GM08714 (cell line): Measurements from ENCODE around the gene TYW1B.
"Not testable (repeated sequence)": the region's sequence is repeated elsewhere in the genome, so short reads cannot be mapped to it uniquely, and the experiment has no call there.

Experiments
- H3K4me3 ChIP-seq: fragments of 200-500 bp; sonication (Bioruptor generic); 2 replicates; pipeline ENCODE4 v1.5.1; 2014; ENCODE audit warnings: mild to moderate bottlenecking, low read length, inconsistent platforms

Gene TYW1B

GRCh38 chr7:72827839-72828591 is at the start of gene TYW1B:
Gene TYW1B (minus strand): TSS chr7:72828200. CDS start chr7:72828075, 125 bp downstream.
- H3K4me3 ChIP-seq, result peak within 1 kb of the TSS; percentile 92

- not testable (repeated sequence) for H3K4me3 ChIP-seq
These were observed 39.6 kb upstream of the TYW1B start for GRCh38 chr7:72867591-72867990.

- H3K4me3 ChIP-seq, result not testable (repeated sequence)
These were observed 30.9 kb upstream of the TYW1B start for GRCh38 chr7:72858846-72859400.

- not testable (repeated sequence) for H3K4me3 ChIP-seq
These were observed 29.9 kb upstream of the TYW1B start for GRCh38 chr7:72857925-72858324.

GRCh38 chr7:72855261-72855660 is 27.3 kb upstream of the TYW1B start:
- H3K4me3 ChIP-seq, result not testable (repeated sequence)

- H3K4me3 ChIP-seq, result not testable (repeated sequence)
These were observed 24.9 kb upstream of the TYW1B start for GRCh38 chr7:72852937-72853336.

- not testable (repeated sequence) for H3K4me3 ChIP-seq
These were observed 22.7 kb upstream of the TYW1B start for GRCh38 chr7:72850746-72851145.

- not testable (repeated sequence) for H3K4me3 ChIP-seq
These were observed 16.1 kb upstream of the TYW1B start for GRCh38 chr7:72844146-72844545.

GRCh38 chr7:72843166-72843565 is 15.2 kb upstream of the TYW1B start:
- not testable (repeated sequence) for H3K4me3 ChIP-seq

- H3K4me3 ChIP-seq, result not testable (repeated sequence)
These were observed 13.0 kb upstream of the TYW1B start for GRCh38 chr7:72840966-72841511.

GRCh38 chr7:72838315-72838714 is 10.3 kb upstream of the TYW1B start:
- not testable (repeated sequence) for H3K4me3 ChIP-seq

- not testable (repeated sequence) for H3K4me3 ChIP-seq
These were observed 9.3 kb upstream of the TYW1B start for GRCh38 chr7:72837291-72837690.

- peak overlapping the region; percentile 84 for H3K4me3 ChIP-seq
These were observed 2.6 kb upstream of the TYW1B start for GRCh38 chr7:72830567-72830966.

- H3K4me3 ChIP-seq, result peak overlapping the region; percentile 84
These were observed 1.8 kb upstream of the TYW1B start for GRCh38 chr7:72829687-72830354.

GRCh38 chr7:72829291-72829686 is 1.3 kb upstream of the TYW1B start:
- peak overlapping the region; percentile 84 for H3K4me3 ChIP-seq

- H3K4me3 ChIP-seq, result not testable (repeated sequence)
These were observed 4.0 kb downstream of the TYW1B start for GRCh38 chr7:72823765-72824732.

GRCh38 chr7:72822497-72822896 is 5.5 kb downstream of the TYW1B start:
- H3K4me3 ChIP-seq, result not testable (repeated sequence)

GRCh38 chr7:72818663-72819361 is 9.2 kb downstream of the TYW1B start:
- not testable (repeated sequence) for H3K4me3 ChIP-seq

GRCh38 chr7:72817661-72818060 is 10.3 kb downstream of the TYW1B start:
- H3K4me3 ChIP-seq, result not testable (repeated sequence)
